BE2C (cell line): ENCODE results near the gene SH2B3.

ENCODE experiments used
- DNase-seq: peaks from one replicate; pipeline ENCODE4 v3.0.0-alpha.2; 2020
- H3K27me3 ChIP-seq: fragments of 250-450 bp; sonication (Bioruptor Pico); 2 replicates; pipeline ENCODE4 v1.5.1; 2020; ENCODE audit warnings: mild to moderate bottlenecking
- H3K36me3 ChIP-seq: fragments of 250-450 bp; sonication (Bioruptor Pico); 2 replicates; pipeline ENCODE4 v1.5.1; 2020; ENCODE audit warnings: mild to moderate bottlenecking
- H3K4me1 ChIP-seq: fragments of 250-450 bp; sonication (Bioruptor Pico); 2 replicates; pipeline ENCODE4 v1.5.1; 2020
- H3K4me3 ChIP-seq: 2 replicates; pipeline ENCODE4 v1.5.1; 2011; ENCODE audit warnings: low read depth, low read length
- H3K9me3 ChIP-seq: fragments of 250-450 bp; sonication (Bioruptor Pico); 2 replicates; pipeline ENCODE4 v1.5.1; 2020
- CTCF ChIP-seq: IDR thresholded peaks from 2 replicates; pipeline ENCODE4 v1.5.1; 2012; ENCODE audit warnings: mild to moderate bottlenecking, low read depth, low read length

Gene SH2B3

GRCh38 chr12:111379942-111380554 is 25.7 kb upstream of the SH2B3 start:
- DNase-seq: no peak
- TF ChIP-seq CTCF: no peak
- no peaks in the 10 kb centered on the region for H3K27me3 ChIP-seq
- no peaks in the 10 kb centered on the region for H3K4me1 ChIP-seq
- H3K9me3 ChIP-seq: no peaks in the 10 kb centered on the region
- no peaks in the 10 kb centered on the region for H3K36me3 ChIP-seq
- H3K4me3 ChIP-seq: no peak overlapping the region

GRCh38 chr12:111384596-111384995 is 21.1 kb upstream of the SH2B3 start:
- Histone ChIP-seq H3K4me3 (no peak overlapping the region), H3K9me3 (no peaks in the 10 kb centered on the region)
- TF ChIP-seq CTCF: no peak

GRCh38 chr12:111386885-111387284 is 18.8 kb upstream of the SH2B3 start:
- Histone ChIP-seq H3K4me1 (no peaks in the 10 kb centered on the region), H3K4me3 (no peak overlapping the region)

More at GRCh38 chr12:111384596-111384995, 21.1 kb upstream of the SH2B3 start:
- no peak for DNase-seq
- Histone ChIP-seq H3K36me3 (no peaks in the 10 kb centered on the region), H3K4me1 (no peaks in the 10 kb centered on the region), H3K27me3 (no peaks in the 10 kb centered on the region)

GRCh38 chr12:111387747-111388323 is 17.9 kb upstream of the SH2B3 start:
- no peak for DNase-seq
- no peaks in the 10 kb centered on the region for H3K27me3 ChIP-seq
- no peaks in the 10 kb centered on the region for H3K36me3 ChIP-seq
- H3K4me1 ChIP-seq: no peaks in the 10 kb centered on the region
- no peak for TF ChIP-seq CTCF
- H3K4me3 ChIP-seq: no peak overlapping the region
- no peaks in the 10 kb centered on the region for H3K9me3 ChIP-seq

More at GRCh38 chr12:111386885-111387284, 18.8 kb upstream of the SH2B3 start:
- no peaks in the 10 kb centered on the region for H3K36me3 ChIP-seq
- no peak for TF ChIP-seq CTCF
- no peak for DNase-seq
- H3K9me3 ChIP-seq: no peaks in the 10 kb centered on the region
- H3K27me3 ChIP-seq: no peaks in the 10 kb centered on the region

- Histone ChIP-seq H3K27me3 (no peaks in the 10 kb centered on the region), H3K4me3 (no peak overlapping the region), H3K36me3 (no peaks in the 10 kb centered on the region), H3K4me1 (no peaks in the 10 kb centered on the region; the same call in 1 of the 2 replicates), H3K9me3 (no peaks in the 10 kb centered on the region)
- TF ChIP-seq CTCF: no peak
- DNase-seq: no peak
Observed at GRCh38 chr12:111389635-111390034, 16.1 kb upstream of the SH2B3 start.

GRCh38 chr12:111390910-111391309 is 14.8 kb upstream of the SH2B3 start:
- H3K36me3 ChIP-seq: no peaks in the 10 kb centered on the region
- H3K4me3 ChIP-seq: no peak overlapping the region
- no peak for TF ChIP-seq CTCF
- no peaks in the 10 kb centered on the region for H3K9me3 ChIP-seq
- H3K27me3 ChIP-seq: no peaks in the 10 kb centered on the region
- DNase-seq: no peak
- no peaks in the 10 kb centered on the region; the same call in 1 of the 2 replicates for H3K4me1 ChIP-seq
